Spleen (tissue), 11 donors: ENCODE data around the gene SHANK3. TPM values are rescaled to one million over a fixed set of nuclear protein-coding genes. Genes with fewer than 3 reads are reported as not detected.
A peak's percentile ranks its signal among the peaks of the same experiment; 100 is the strongest.

Experiments used
- DNase-seq: peaks from one replicate; pipeline ENCODE4 v3.0.0-alpha.2; 2020
- H3K27ac ChIP-seq, 8 donors: fragments of 200-600 bp; sonication (generic) in 7 of 8; 1 replicate in 4 of 8; 2 replicates in 4 of 8; pipeline versions ENCODE4 v1.5.0 to v1.8.0; 2016 to 2021; ENCODE audit warnings: inconsistent platforms in 4 of 8, mild to moderate bottlenecking in 4 of 8, moderate library complexity in 1 of 8
- H3K27me3 ChIP-seq, 7 donors: fragments of 200-600 bp; sonication (generic) in 6 of 7; replicated peaks in 1 of 7; 1 replicate in 4 of 7; 2 replicates in 3 of 7; pipeline versions ENCODE4 v1.5.0 to v1.8.0; 2016 to 2021; ENCODE audit warnings: inconsistent platforms in 3 of 7, mild to moderate bottlenecking in 1 of 7
- H3K36me3 ChIP-seq, 6 donors: fragments of 200-600 bp; sonication (generic) in 5 of 6; 1 replicate in 4 of 6; 2 replicates in 2 of 6; pipeline versions ENCODE4 v1.5.0 to v1.8.0; 2016 to 2021; ENCODE audit warnings: inconsistent platforms in 2 of 6
- H3K4me1 ChIP-seq, 6 donors: fragments of 200-600 bp; sonication (generic) in 5 of 6; 1 replicate in 3 of 6; 2 replicates in 3 of 6; pipeline versions ENCODE4 v1.5.0 to v1.8.0; 2016 to 2021; ENCODE audit warnings: inconsistent platforms in 3 of 6
- H3K4me3 ChIP-seq, 8 donors: fragments of 200-600 bp; sonication (generic) in 7 of 8; 1 replicate in 4 of 8; 2 replicates in 4 of 8; pipeline versions ENCODE4 v1.5.0 to v1.8.0; 2016 to 2021; ENCODE audit warnings: inconsistent platforms in 4 of 8, mild to moderate bottlenecking in 4 of 8, moderate library complexity in 2 of 8
- H3K9me3 ChIP-seq, 8 donors: fragments of 200-600 bp; sonication (generic) in 7 of 8; 1 replicate in 4 of 8; 2 replicates in 4 of 8; pipeline versions ENCODE4 v1.5.0 to v1.8.0; 2016 to 2021; ENCODE audit warnings: inconsistent platforms in 4 of 8
- POLR2A ChIP-seq, 3 donors: fragments of 450-650 bp; IDR thresholded peaks; one replicate each; pipeline ENCODE4 v1.5.1; 2017; ENCODE audit warnings: antibody characterized with exemption in 3 of 3, mild to moderate bottlenecking in 1 of 3
- POLR2AphosphoS5 ChIP-seq, 3 donors: sonication (generic); formaldehyde crosslinking; IDR thresholded peaks; one replicate each; pipeline ENCODE4 v1.5.1; 2017; ENCODE audit warnings: antibody characterized with exemption in 3 of 3
- WGBS, 5 donors: extraction: QIAGEN DNeasy Blood & Tissue Kit in 3 of 5; methylation state at CpG; one replicate each; pipeline versions ENCODE4 v1.1.5 to v1.1.7; 2013 to 2018; 5-methylcytosine and 5-hydroxymethylcytosine counted together
- intact Hi-C: fragments of 100-400 bp; cut with DNase I; formaldehyde crosslinking; loops from one replicate; pipeline ENCODE4 v1.15.0; 2023; ENCODE audit warnings: low total_unique reads
- polyA plus RNA-seq, 3 donors: library from polyadenylated mRNA; stranded (reverse); fragments of 200-250 nt; gene quantifications; one replicate each; pipeline ENCODE4 v1.2.1, GENCODE V29; 2013
- total RNA-seq, 7 donors: library from RNA; depleted of rRNA in 3 of 7; stranded (reverse); fragments of >200 nt in 3 of 7; fragmentation: NEBNext Ultra II Directional in 4 of 7; extraction: Animal tissue kit (Norgen Biotek cat#: 25700) in 4 of 7; gene quantifications; one replicate each; pipeline versions ENCODE4 v1.1.0 to v1.2.1, GENCODE V29; 2016 to 2021
- TF ChIP-seq, protein P1 (sequence below), 11 experiments: fragments of 200-600 bp in 7 of 11; fragments of 450-650 bp in 4 of 11; sonication (generic) in 4 of 11; IDR thresholded peaks in 8 of 11; conservative IDR thresholded peaks in 3 of 11; 1 replicate in 7 of 11; 2 replicates in 4 of 11; pipeline versions ENCODE4 v1.4.0 to v1.8.0; 2016 to 2021; ENCODE audit warnings: antibody characterized with exemption in 11 of 11, inconsistent platforms in 4 of 11, mild to moderate bottlenecking in 1 of 11
- donor health status: healthy with polysubstance abuse.
- donor health status: DM: no; HTN: no; CAD: no; lungs with moderate emphysema.
- donor health status: DM: no; HTN: no; CAD: no.
- donor health status: Bipolar disorder and iron deficiency.
- donor health status: healthy.
- donor health status: DM: no; HTN: no; CAD: no.
- donor health status: DM: yes; HTN: yes; CAD: no.

The SHANK3 gene
- total and polyA plus RNA-seq, 10 donors, result 9.9 to 264 (median 86.3) TPM

DNA sequence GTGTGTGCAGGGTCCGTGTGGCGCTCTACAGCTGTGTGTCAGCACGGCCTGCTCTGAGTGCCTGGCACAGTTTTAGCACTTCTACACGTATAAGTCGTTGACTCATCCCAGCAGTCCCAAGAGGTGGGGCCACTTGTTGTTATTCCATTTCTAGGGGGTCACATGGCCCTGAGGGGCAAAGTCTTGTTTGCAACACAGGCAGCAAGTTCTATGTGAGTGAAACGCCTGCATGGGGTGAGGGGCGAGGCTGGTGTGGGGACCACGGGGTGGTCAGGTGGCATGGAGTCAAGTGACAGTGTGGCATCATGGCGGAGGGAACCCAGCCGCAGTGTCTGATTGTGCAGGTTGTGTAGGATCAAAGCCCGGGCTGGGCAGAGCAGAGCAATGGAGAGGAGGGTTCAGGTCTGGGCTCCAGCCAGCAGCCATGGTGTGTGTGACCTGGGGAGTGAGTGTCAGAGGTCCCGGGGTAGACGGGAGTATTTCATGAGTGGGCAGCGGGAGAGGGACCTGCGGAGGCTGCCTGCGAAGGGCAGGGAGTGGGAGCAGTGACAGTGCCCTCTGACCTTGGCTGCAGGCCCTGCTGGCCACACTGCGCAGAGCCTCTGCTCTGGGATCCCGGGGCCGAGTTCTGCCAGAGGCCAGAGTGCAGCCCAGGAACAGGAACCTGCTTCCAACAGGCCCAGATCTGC is 27.9 kb downstream of the SHANK3 start:
- WGBS, 5 donors, result 61 to 81% (median 76%) methylated on average over 16 to 19 of the region's 19 CpGs
- peak overlapping the region in 3 of 8 donors; percentile 36 to 48 (median 48) for H3K27ac ChIP-seq

DNA sequence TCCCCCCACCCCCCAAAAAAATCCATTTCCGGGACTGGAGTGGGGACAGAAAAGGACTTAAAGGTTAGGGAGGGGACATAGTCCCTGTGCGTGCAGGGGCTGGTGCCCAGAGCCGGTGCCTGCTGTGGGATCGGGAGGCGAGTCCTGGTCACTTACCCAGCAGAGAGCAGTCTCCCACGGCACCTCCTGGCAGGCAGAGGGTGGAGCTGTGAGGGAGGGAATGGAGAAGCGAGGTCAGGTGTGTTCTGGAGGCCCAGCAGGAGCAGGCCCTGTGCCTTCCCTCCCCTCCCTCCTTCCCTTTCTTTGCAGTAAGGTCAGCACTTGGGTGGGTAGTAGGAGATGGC is 28.4 kb downstream of the SHANK3 start:
- no peak overlapping the region for H3K4me3 ChIP-seq
- H3K9me3 ChIP-seq, result no peaks in the 10 kb centered on the region
- TF ChIP-seq POLR2AphosphoS5 (IDR thresholded peaks at IDR 0.05), result peak in 1 of 3 donors; percentile 6
- TF ChIP-seq POLR2A (IDR thresholded peaks at IDR 0.05), result no peak
- H3K27me3 ChIP-seq, result peaks cover 0 to 5% (median 0%) of the 10 kb centered on the region in 7 donors
- DNase-seq, result no peak
- peak overlapping the region in 1 of 8 donors; percentile 36 for H3K27ac ChIP-seq
- WGBS, 5 donors, result 42 to 66% (median 49%) methylated on average over 7 of the region's 7 CpGs
- peaks cover 0 to 72% (median 2%) of the 10 kb centered on the region in 6 donors for H3K36me3 ChIP-seq
- intact Hi-C loops, result no loop called here
- peaks cover 0 to 91% (median 48%) of the 10 kb centered on the region in 6 donors for H3K4me1 ChIP-seq

More for the DNA sequence above, 27.9 kb downstream of the SHANK3 start:
- Histone ChIP-seq H3K27me3 (peaks cover 0 to 4% (median 0%) of the 10 kb centered on the region in 7 donors), H3K4me3 (no peak overlapping the region), H3K9me3 (no peaks in the 10 kb centered on the region), H3K36me3 (peaks cover 0 to 72% (median 2%) of the 10 kb centered on the region in 6 donors), H3K4me1 (peaks cover 0 to 96% (median 50%) of the 10 kb centered on the region in 6 donors)
- intact Hi-C loops, result no loop called here
- DNase-seq, result peak; percentile 73
- TF ChIP-seq POLR2AphosphoS5 (IDR thresholded peaks at IDR 0.05) (peak in 2 of 3 donors; percentile 36 to 42), POLR2A (IDR thresholded peaks at IDR 0.05) (no peak)
- TF ChIP-seq, protein P1, sequence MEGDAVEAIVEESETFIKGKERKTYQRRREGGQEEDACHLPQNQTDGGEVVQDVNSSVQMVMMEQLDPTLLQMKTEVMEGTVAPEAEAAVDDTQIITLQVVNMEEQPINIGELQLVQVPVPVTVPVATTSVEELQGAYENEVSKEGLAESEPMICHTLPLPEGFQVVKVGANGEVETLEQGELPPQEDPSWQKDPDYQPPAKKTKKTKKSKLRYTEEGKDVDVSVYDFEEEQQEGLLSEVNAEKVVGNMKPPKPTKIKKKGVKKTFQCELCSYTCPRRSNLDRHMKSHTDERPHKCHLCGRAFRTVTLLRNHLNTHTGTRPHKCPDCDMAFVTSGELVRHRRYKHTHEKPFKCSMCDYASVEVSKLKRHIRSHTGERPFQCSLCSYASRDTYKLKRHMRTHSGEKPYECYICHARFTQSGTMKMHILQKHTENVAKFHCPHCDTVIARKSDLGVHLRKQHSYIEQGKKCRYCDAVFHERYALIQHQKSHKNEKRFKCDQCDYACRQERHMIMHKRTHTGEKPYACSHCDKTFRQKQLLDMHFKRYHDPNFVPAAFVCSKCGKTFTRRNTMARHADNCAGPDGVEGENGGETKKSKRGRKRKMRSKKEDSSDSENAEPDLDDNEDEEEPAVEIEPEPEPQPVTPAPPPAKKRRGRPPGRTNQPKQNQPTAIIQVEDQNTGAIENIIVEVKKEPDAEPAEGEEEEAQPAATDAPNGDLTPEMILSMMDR (IDR thresholded peaks at IDR 0.05 in 8 of 11, conservative IDR thresholded peaks at IDR 0.05 in 3 of 11), result peak in 1 of 11 experiments; percentile 5

GRCh38 chr22:50701428-50702154 is 29.0 kb downstream of the SHANK3 start:
- TF ChIP-seq POLR2AphosphoS5 (IDR thresholded peaks at IDR 0.05) (no peak), POLR2A (IDR thresholded peaks at IDR 0.05) (no peak)
- TF ChIP-seq, protein P1 (IDR thresholded peaks at IDR 0.05 in 8 of 11, conservative IDR thresholded peaks at IDR 0.05 in 3 of 11), result no peak
- 73 to 81% (median 78%) methylated on average over 11 of the region's 11 CpGs for WGBS, 5 donors
- Histone ChIP-seq H3K4me1 (peaks cover 0 to 89% (median 45%) of the 10 kb centered on the region in 6 donors), H3K9me3 (no peaks in the 10 kb centered on the region), H3K36me3 (peaks cover 0 to 72% (median 2%) of the 10 kb centered on the region in 6 donors), H3K27ac (peak overlapping the region in 1 of 8 donors; percentile 36), H3K27me3 (peaks cover 0 to 5% (median 0%) of the 10 kb centered on the region in 7 donors), H3K4me3 (no peak overlapping the region)
- intact Hi-C loops, result no loop called here
- no peak for DNase-seq

- WGBS, 5 donors, result 44 to 51% (median 47%) methylated on average over 7 of the region's 7 CpGs
- peak; percentile 42 for DNase-seq
- Histone ChIP-seq H3K27me3 (peaks cover 0 to 5% (median 0%) of the 10 kb centered on the region in 7 donors), H3K4me1 (peaks cover 0 to 85% (median 40%) of the 10 kb centered on the region in 6 donors), H3K4me3 (no peak overlapping the region), H3K27ac (peak overlapping the region in 1 of 8 donors; percentile 10), H3K36me3 (peaks cover 0 to 68% (median 2%) of the 10 kb centered on the region in 6 donors), H3K9me3 (no peaks in the 10 kb centered on the region)
- no peak for TF ChIP-seq POLR2AphosphoS5 (IDR thresholded peaks at IDR 0.05)
- TF ChIP-seq, protein P1 (IDR thresholded peaks at IDR 0.05 in 8 of 11, conservative IDR thresholded peaks at IDR 0.05 in 3 of 11), result no peak
- no peak for TF ChIP-seq POLR2A (IDR thresholded peaks at IDR 0.05)
- intact Hi-C loops, result no loop called here
Observed at GRCh38 chr22:50702261-50702671, 29.6 kb downstream of the SHANK3 start.
